Activated CD8-positive, alpha-beta memory T cell treated with anti-CD3 and anti-CD28 coated beads for 36 hours (primary cell): Measurements from ENCODE around the gene TTI1. TPM values are rescaled to one million over a fixed set of nuclear protein-coding genes. Genes with fewer than 3 reads are reported as not detected.

Experiments used
- CTCF ChIA-PET: fragments of 350-600 bp; sonication (Branson Sonifier 250); formaldehyde crosslinking; loops from one replicate; lab custom pipeline; 2021; ENCODE audit warnings: antibody characterized with exemption; lab: Charles Lee
- POLR2A ChIA-PET: fragments of 350-600 bp; sonication (Branson Sonifier 250); formaldehyde crosslinking; loops from one replicate; lab custom pipeline; 2021; ENCODE audit warnings: antibody characterized with exemption; lab: Charles Lee
- total RNA-seq, 2 experiments: library from RNA; stranded (reverse); gene quantifications; one replicate each; pipeline ENCODE4 v1.2.3, GENCODE V29; 2021

Gene TTI1
- total RNA-seq, 2 experiments from 2014 or later = 43.2 to 43.8 TPM

- CTCF ChIA-PET = interaction anchor here (1.2 kb wide), 1 partner anchor 288 kb away, joined by 3 read pairs; no protein-coding TSS in a partner anchor
- POLR2A ChIA-PET = no interaction called here
These were observed 97.8 kb downstream of the TTI1 start for GRCh38 chr20:37935435-37935834.

GRCh38 chr20:37934634-37935375 is 98.5 kb downstream of the TTI1 start:
- ChIA-PET CTCF (no interaction called here), POLR2A (no interaction called here)

- ChIA-PET CTCF (no interaction called here), POLR2A (no interaction called here)
These were observed 99.2 kb downstream of the TTI1 start for GRCh38 chr20:37933786-37934633.

Other genes with a start within 250 kb of the TTI1 start
- not detected for gene VSTM2L, start 130.3 kb downstream of the TTI1 start, total RNA-seq
- gene RPRD1B, start 290 bp upstream of the TTI1 start, total RNA-seq = 10 to 100 TPM; 36.5 to 38.8 TPM
- not detected for gene TGM2, start 131.8 kb upstream of the TTI1 start, total RNA-seq
- gene KIAA1755, start 227.3 kb upstream of the TTI1 start, total RNA-seq = not detected